DOHH2 (cell line): ENCODE results near the gene CEP131.

Experiments used
- H3F3A ChIP-seq: fragments of 200-600 bp; sonication (generic), shearing (Covaris generic); 2 replicates; pipeline ENCODE4 v1.6.0; 2016; ENCODE audit warnings: antibody characterized with exemption, mild to moderate bottlenecking; ENCODE audit not compliant: control insufficient read depth, insufficient read depth
- H3K27ac ChIP-seq: fragments of 200-600 bp; sonication (generic); 2 replicates; pipeline ENCODE4 v1.5.1; 2014; ENCODE audit warnings: low read depth, mild to moderate bottlenecking, low read length, moderate library complexity
- H3K27me3 ChIP-seq: fragments of 200-600 bp; sonication (generic); 2 replicates; pipeline ENCODE4 v1.6.1; 2014; ENCODE audit warnings: mild to moderate bottlenecking, low read length, mixed read lengths; ENCODE audit not compliant: control insufficient read depth
- H3K36me3 ChIP-seq: fragments of 200-600 bp; sonication (generic); 2 replicates; pipeline ENCODE4 v1.6.1; 2014; ENCODE audit warnings: mild to moderate bottlenecking, low read length, moderate library complexity, mixed read lengths; ENCODE audit not compliant: control insufficient read depth
- H3K4me1 ChIP-seq: fragments of 200-600 bp; sonication (generic); 2 replicates; pipeline ENCODE4 v1.6.1; 2014; ENCODE audit warnings: mild to moderate bottlenecking, low read length, mixed read lengths; ENCODE audit not compliant: control insufficient read depth
- H3K4me2 ChIP-seq: fragments of 200-600 bp; sonication (generic); 2 replicates; pipeline ENCODE4 v1.6.0; 2014; ENCODE audit warnings: mild to moderate bottlenecking, low read length, moderate library complexity
- H3K4me3 ChIP-seq: fragments of 200-600 bp; sonication (generic); 2 replicates; pipeline ENCODE4 v1.5.1; 2014; ENCODE audit warnings: mild to moderate bottlenecking, low read length, mixed read lengths
- H3K79me2 ChIP-seq: fragments of 200-600 bp; sonication (generic); 2 replicates; pipeline ENCODE4 v1.6.1; 2014; ENCODE audit warnings: mild to moderate bottlenecking, low read length, mixed read lengths; ENCODE audit not compliant: control insufficient read depth
- H3K9me2 ChIP-seq: fragments of 200-600 bp; sonication (generic); replicated peaks from 2 replicates; pipeline ENCODE4 v1.6.1; 2014; ENCODE audit warnings: mild to moderate bottlenecking, low read length, mixed read lengths; ENCODE audit not compliant: control insufficient read depth
- H3K9me3 ChIP-seq: fragments of 200-600 bp; sonication (generic); 2 replicates; pipeline ENCODE4 v1.6.1; 2014; ENCODE audit warnings: antibody characterized with exemption, low read length, mixed read lengths; ENCODE audit not compliant: control insufficient read depth, insufficient read depth
- H4K20me1 ChIP-seq: fragments of 200-600 bp; sonication (generic); 2 replicates; pipeline ENCODE4 v1.6.0; 2014; ENCODE audit warnings: low read depth, mild to moderate bottlenecking, antibody characterized with exemption, low read length, moderate library complexity; ENCODE audit not compliant: control insufficient read depth, insufficient read depth
- EZH2phosphoT487 ChIP-seq: fragments of 200-600 bp; sonication (generic); IDR thresholded peaks from 2 replicates; pipeline ENCODE4 v1.6.1; 2017; ENCODE audit warnings: borderline replicate concordance, mild to moderate bottlenecking, antibody characterized with exemption, low read length, moderate library complexity, mixed read lengths
- TF ChIP-seq, protein P1 (sequence below): fragments of 200-600 bp; sonication (generic); IDR thresholded peaks from one replicate; pipeline ENCODE4 v1.5.1; 2014; ENCODE audit warnings: antibody characterized with exemption, mild to moderate bottlenecking, low read depth, low read length; ENCODE audit not compliant: poor library complexity, severe bottlenecking

Gene CEP131

GRCh38 chr17:81240761-81241160 lies 18.0 kb upstream of the CEP131 start:
- H4K20me1 ChIP-seq, result peaks cover 11% of the 10 kb centered on the region; the same call in 1 of the 2 replicates
- peaks cover 7% of the 10 kb centered on the region; the same call in 1 of the 2 replicates for H3F3A ChIP-seq
- peak overlapping the region; percentile 58; the same call in 1 of the 2 replicates for H3K27ac ChIP-seq
- no peaks in the 10 kb centered on the region for H3K9me2 ChIP-seq
- H3K4me1 ChIP-seq, result peaks cover 50% of the 10 kb centered on the region
- H3K4me2 ChIP-seq, result peak overlapping the region; percentile 99
- H3K36me3 ChIP-seq, result peaks cover 45% of the 10 kb centered on the region
- H3K9me3 ChIP-seq, result no peaks in the 10 kb centered on the region
- peak overlapping the region; percentile 95 for H3K4me3 ChIP-seq
- no peaks in the 10 kb centered on the region for H3K27me3 ChIP-seq
- no peak for TF ChIP-seq EZH2phosphoT487
- TF ChIP-seq, protein P1, sequence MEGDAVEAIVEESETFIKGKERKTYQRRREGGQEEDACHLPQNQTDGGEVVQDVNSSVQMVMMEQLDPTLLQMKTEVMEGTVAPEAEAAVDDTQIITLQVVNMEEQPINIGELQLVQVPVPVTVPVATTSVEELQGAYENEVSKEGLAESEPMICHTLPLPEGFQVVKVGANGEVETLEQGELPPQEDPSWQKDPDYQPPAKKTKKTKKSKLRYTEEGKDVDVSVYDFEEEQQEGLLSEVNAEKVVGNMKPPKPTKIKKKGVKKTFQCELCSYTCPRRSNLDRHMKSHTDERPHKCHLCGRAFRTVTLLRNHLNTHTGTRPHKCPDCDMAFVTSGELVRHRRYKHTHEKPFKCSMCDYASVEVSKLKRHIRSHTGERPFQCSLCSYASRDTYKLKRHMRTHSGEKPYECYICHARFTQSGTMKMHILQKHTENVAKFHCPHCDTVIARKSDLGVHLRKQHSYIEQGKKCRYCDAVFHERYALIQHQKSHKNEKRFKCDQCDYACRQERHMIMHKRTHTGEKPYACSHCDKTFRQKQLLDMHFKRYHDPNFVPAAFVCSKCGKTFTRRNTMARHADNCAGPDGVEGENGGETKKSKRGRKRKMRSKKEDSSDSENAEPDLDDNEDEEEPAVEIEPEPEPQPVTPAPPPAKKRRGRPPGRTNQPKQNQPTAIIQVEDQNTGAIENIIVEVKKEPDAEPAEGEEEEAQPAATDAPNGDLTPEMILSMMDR, result no peak
- H3K79me2 ChIP-seq, result peaks cover 56% of the 10 kb centered on the region

- Histone ChIP-seq H3K9me3 (no peaks in the 10 kb centered on the region), H3K4me1 (peaks cover 42% of the 10 kb centered on the region), H3K4me2 (peak overlapping the region; percentile 99), H3K4me3 (peak overlapping the region; percentile 95), H3K79me2 (peaks cover 56% of the 10 kb centered on the region), H3K27ac (peak overlapping the region; percentile 58), H3K36me3 (peaks cover 40% of the 10 kb centered on the region), H4K20me1 (peaks cover 11% of the 10 kb centered on the region; the same call in 1 of the 2 replicates), H3K9me2 (no peaks in the 10 kb centered on the region), H3K27me3 (no peaks in the 10 kb centered on the region), H3F3A (peaks cover 7% of the 10 kb centered on the region; the same call in 1 of the 2 replicates)
- TF ChIP-seq EZH2phosphoT487, result no peak
- TF ChIP-seq, protein P1, result no peak
These were observed 17.2 kb upstream of the CEP131 start for GRCh38 chr17:81239714-81240555.

DNA sequence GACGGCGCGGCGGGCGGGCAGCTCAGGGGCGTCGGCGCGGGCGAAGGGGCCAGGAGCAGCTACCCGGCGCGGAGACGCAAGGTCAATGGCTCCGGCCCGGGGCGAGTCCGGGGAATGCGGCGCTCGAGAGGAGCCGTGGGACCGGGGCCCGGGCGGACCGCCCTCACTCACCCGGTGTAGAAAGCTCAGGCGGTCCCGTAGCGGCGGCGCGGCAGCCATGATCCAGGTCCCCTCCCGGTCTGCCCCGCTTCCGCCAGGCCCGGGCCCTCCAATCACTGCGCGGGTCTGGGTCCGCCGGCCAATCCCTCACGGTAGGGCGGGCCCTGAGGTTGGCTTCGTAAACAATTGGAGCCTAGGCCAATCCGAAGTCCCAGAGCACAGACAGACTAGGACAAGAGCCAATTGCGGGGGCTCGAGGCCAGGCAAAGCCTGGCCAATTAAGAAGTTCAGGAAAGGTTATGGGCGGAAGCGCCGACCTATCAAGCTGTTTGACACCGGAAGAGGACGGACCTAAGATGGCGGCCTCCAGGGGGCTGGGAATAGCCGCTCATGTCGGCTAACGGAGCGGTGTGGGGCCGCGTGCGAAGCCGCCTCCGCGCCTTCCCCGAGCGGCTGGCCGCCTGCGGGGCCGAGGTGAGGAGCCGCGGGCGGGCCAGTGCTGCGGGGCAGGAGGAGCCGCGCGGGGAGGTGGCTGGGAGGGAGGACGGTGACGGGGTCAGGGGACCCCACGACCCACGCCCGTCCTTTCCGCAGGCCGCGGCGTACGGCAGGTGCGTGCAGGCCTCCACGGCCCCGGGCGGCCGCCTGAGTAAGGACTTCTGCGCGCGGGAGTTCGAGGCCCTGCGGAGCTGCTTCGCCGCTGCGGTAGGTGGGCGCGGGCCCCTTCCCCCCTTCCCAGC lies 16.3 kb upstream of the CEP131 start, which contains the start of the genes NDUFAF8 and TEPSIN:
Gene NDUFAF8 (plus strand): TSS at position 504 of the 899 bp plus-strand sequence. CDS start 46 bp downstream, at position 550.
Gene TEPSIN (minus strand): TSS at position 241 of the 899 bp plus-strand sequence. CDS start 22 bp downstream, at position 219.
- peak within 1 kb of the TSS; percentile 95 for H3K4me3 ChIP-seq
- no peaks in the 10 kb centered on the region for H3K9me2 ChIP-seq
- H3F3A ChIP-seq, result peaks cover 2% of the 10 kb centered on the region; the same call in 1 of the 2 replicates
- no peaks in the 10 kb centered on the region for H3K9me3 ChIP-seq
- H3K4me2 ChIP-seq, result peak within 1 kb of the TSS; percentile 99
- peaks cover 11% of the 10 kb centered on the region; the same call in 1 of the 2 replicates for H4K20me1 ChIP-seq
- peaks cover 39% of the 10 kb centered on the region for H3K36me3 ChIP-seq
- H3K27ac ChIP-seq, result peak within 1 kb of the TSS; percentile 58
- H3K27me3 ChIP-seq, result no peaks in the 10 kb centered on the region
- H3K79me2 ChIP-seq, result peaks cover 56% of the 10 kb centered on the region
- H3K4me1 ChIP-seq, result peaks cover 33% of the 10 kb centered on the region
- no peak for TF ChIP-seq EZH2phosphoT487
- TF ChIP-seq, protein P1, result no peak
